GM23338 (cell line): ENCODE results near the gene OTOG. TPM values are rescaled to one million over a fixed set of nuclear protein-coding genes. Genes with fewer than 3 reads are reported as not detected.

Source experiments
- ATAC-seq: fragments of 200-7000 bp; cut with Tn5 transposase; 3 replicates; pipeline ENCODE4 v1.9.1; 2020
- DNase-seq: peaks from one replicate; pipeline ENCODE4 v3.0.0-alpha.2; 2015; ENCODE audit warnings: low spot score
- H2AFZ ChIP-seq: fragments of 200-600 bp; sonication (generic); 2 replicates; pipeline ENCODE4 v1.8.0; 2016; ENCODE audit warnings: antibody characterized with exemption, mild to moderate bottlenecking, moderate library complexity
- H3F3A ChIP-seq: fragments of 200-600 bp; sonication (generic); replicated peaks from 2 replicates; pipeline ENCODE4 v1.8.0; 2017; ENCODE audit warnings: antibody characterized with exemption, mixed run types, low read depth
- H3K27ac ChIP-seq: fragments of 200-600 bp; sonication (generic); 2 replicates; pipeline ENCODE4 v1.6.1; 2016; ENCODE audit warnings: low read depth
- H3K27me3 ChIP-seq: fragments of 200-600 bp; sonication (generic); 2 replicates; pipeline ENCODE4 v1.8.0; 2016; ENCODE audit warnings: mild to moderate bottlenecking, mixed run types, moderate library complexity; ENCODE audit not compliant: insufficient read depth
- H3K36me3 ChIP-seq: fragments of 200-600 bp; sonication (generic); 2 replicates; pipeline ENCODE4 v1.8.0; 2016; ENCODE audit warnings: mild to moderate bottlenecking; ENCODE audit not compliant: insufficient read depth
- H3K4me1 ChIP-seq: fragments of 200-600 bp; sonication (generic); 2 replicates; pipeline ENCODE4 v1.8.0; 2016; ENCODE audit warnings: mild to moderate bottlenecking, moderate library complexity; ENCODE audit not compliant: insufficient read depth
- H3K4me2 ChIP-seq: fragments of 200-600 bp; sonication (generic); 2 replicates; pipeline ENCODE4 v1.7.1; 2017; ENCODE audit warnings: mixed run types
- H3K4me3 ChIP-seq: fragments of 200-600 bp; sonication (generic); 2 replicates; pipeline ENCODE4 v1.6.1; 2016; ENCODE audit warnings: mixed run types
- H3K79me2 ChIP-seq: fragments of 200-600 bp; sonication (generic); replicated peaks from 2 replicates; pipeline ENCODE4 v1.8.0; 2017; ENCODE audit warnings: mild to moderate bottlenecking; ENCODE audit not compliant: insufficient read depth
- H3K9me2 ChIP-seq: fragments of 200-600 bp; sonication (generic); 2 replicates; pipeline ENCODE4 v1.8.0; 2017; ENCODE audit not compliant: insufficient read depth
- H4K20me1 ChIP-seq: fragments of 200-600 bp; sonication (generic); replicated peaks from 2 replicates; pipeline ENCODE4 v1.8.0; 2017; ENCODE audit warnings: mild to moderate bottlenecking; ENCODE audit not compliant: insufficient read depth
- H3K27ac Mint-ChIP-seq: 2 replicates; pipeline ENCODE4 v1.8.0; 2020; ENCODE audit warnings: inconsistent platforms, mild to moderate bottlenecking, moderate library complexity, mixed read lengths
- H3K27me3 Mint-ChIP-seq: 3 replicates; pipeline ENCODE4 v1.8.0; 2022; ENCODE audit warnings: low read depth, mild to moderate bottlenecking, moderate library complexity, mixed read lengths, inconsistent platforms; ENCODE audit not compliant: insufficient read depth, poor library complexity
- H3K36me3 Mint-ChIP-seq: 3 replicates; pipeline ENCODE4 v1.8.0; 2021; ENCODE audit warnings: low read depth, mild to moderate bottlenecking, inconsistent platforms, moderate library complexity, mixed read lengths
- H3K4me1 Mint-ChIP-seq: 3 replicates; pipeline ENCODE4 v1.8.0; 2020; ENCODE audit warnings: mild to moderate bottlenecking, inconsistent platforms, mixed read lengths
- H3K4me3 Mint-ChIP-seq: 3 replicates; pipeline ENCODE4 v1.8.0; 2021; ENCODE audit warnings: moderate library complexity, mild to moderate bottlenecking, inconsistent platforms, mixed read lengths
- H3K9me3 Mint-ChIP-seq: 3 replicates; pipeline ENCODE4 v1.8.0; 2020; ENCODE audit warnings: moderate library complexity, mild to moderate bottlenecking, inconsistent platforms, mixed read lengths
- CTCF ChIP-seq, 2 experiments: fragments of 200-600 bp in 1 of 2; sonication (generic) in 1 of 2; conservative IDR thresholded peaks; 2 replicates each; pipeline versions ENCODE4 v1.5.1 to v1.6.1; 2016 to 2017; ENCODE audit warnings: antibody characterized with exemption in 2 of 2, low read depth in 2 of 2, mild to moderate bottlenecking in 2 of 2, moderate library complexity in 1 of 2
- JUNB ChIP-seq: IDR thresholded peaks from one replicate; pipeline ENCODE4 v1.6.1; 2016; ENCODE audit warnings: antibody characterized with exemption; ENCODE audit not compliant: unreplicated experiment
- REST ChIP-seq: IDR thresholded peaks from one replicate; pipeline ENCODE4 v1.6.1; 2018; ENCODE audit warnings: antibody characterized with exemption; ENCODE audit not compliant: unreplicated experiment
- ZNF114 ChIP-seq: fragments of 250-450 bp; sonication (Bioruptor Pico); IDR thresholded peaks from 2 replicates; pipeline ENCODE4 v1.5.0; 2020; ENCODE audit warnings: mild to moderate bottlenecking, moderate library complexity
- ZNF331 ChIP-seq: fragments of 250-450 bp; sonication (Bioruptor Pico); IDR thresholded peaks from 2 replicates; pipeline ENCODE4 v1.5.0; 2020; ENCODE audit warnings: low read depth, mild to moderate bottlenecking, moderate library complexity
- polyA plus RNA-seq: library from polyadenylated mRNA; unstranded; fragments of >200 nt; fragmentation: Nextera tagmentation; extraction: Ambion mirVana; gene quantifications from 2 replicates; pipeline ENCODE4 v1.2.1, GENCODE V29; 2016
- total RNA-seq: library from RNA; depleted of rRNA; stranded (reverse); fragments of >200 nt; shearing (Covaris generic); gene quantifications from 2 replicates; pipeline ENCODE4 v1.2.3, GENCODE V29; 2014
- TF ChIP-seq, protein P1 (sequence below): fragments of 250-450 bp; sonication (Bioruptor Pico); IDR thresholded peaks from 2 replicates; pipeline ENCODE4 v1.5.0; 2020; ENCODE audit warnings: mild to moderate bottlenecking, moderate library complexity

The OTOG gene
- total and polyA plus RNA-seq, 2 experiments from 2014 or later: 0.40 to 0.52 TPM

GRCh38 chr11:17631702-17632365, 84.8 kb downstream of the OTOG start:
- H3K4me1 ChIP-seq: no peaks in the 10 kb centered on the region
- H3K27ac ChIP-seq: no peak overlapping the region
- no peak overlapping the region for H3K4me3 ChIP-seq
- H3K27me3 ChIP-seq: no peaks in the 10 kb centered on the region
- Mint-ChIP-seq H3K27ac (no peak overlapping the region), H3K9me3 (no peaks in the 10 kb centered on the region), H3K4me1 (no peaks in the 10 kb centered on the region), H3K4me3 (no peak overlapping the region), H3K36me3 (no peaks in the 10 kb centered on the region), H3K27me3 (peaks cover 3% of the 10 kb centered on the region)
- TF ChIP-seq CTCF (conservative IDR thresholded peaks at IDR 0.05; ENCODE audit: low read depth in 2 of 2) (peak in 1 of 2 experiments; percentile 17; a peak in 1 of 4 replicates), ZNF331 (CRISPR knock-in tag) (no peak), REST (no peak)
- peaks cover 6% of the 10 kb centered on the region; the same call in 1 of the 2 replicates for H4K20me1 ChIP-seq
- ATAC-seq: peak; percentile 41; the same call in 2 of the 3 replicates
- H3K4me2 ChIP-seq: no peak overlapping the region
- H2AFZ ChIP-seq: no peak overlapping the region
- no peaks in the 10 kb centered on the region for H3K36me3 ChIP-seq
- no peaks in the 10 kb centered on the region for H3K79me2 ChIP-seq
- H3K9me2 ChIP-seq: no peaks in the 10 kb centered on the region
- peak; percentile 19 for DNase-seq
- H3F3A ChIP-seq: no peaks in the 10 kb centered on the region

DNA sequence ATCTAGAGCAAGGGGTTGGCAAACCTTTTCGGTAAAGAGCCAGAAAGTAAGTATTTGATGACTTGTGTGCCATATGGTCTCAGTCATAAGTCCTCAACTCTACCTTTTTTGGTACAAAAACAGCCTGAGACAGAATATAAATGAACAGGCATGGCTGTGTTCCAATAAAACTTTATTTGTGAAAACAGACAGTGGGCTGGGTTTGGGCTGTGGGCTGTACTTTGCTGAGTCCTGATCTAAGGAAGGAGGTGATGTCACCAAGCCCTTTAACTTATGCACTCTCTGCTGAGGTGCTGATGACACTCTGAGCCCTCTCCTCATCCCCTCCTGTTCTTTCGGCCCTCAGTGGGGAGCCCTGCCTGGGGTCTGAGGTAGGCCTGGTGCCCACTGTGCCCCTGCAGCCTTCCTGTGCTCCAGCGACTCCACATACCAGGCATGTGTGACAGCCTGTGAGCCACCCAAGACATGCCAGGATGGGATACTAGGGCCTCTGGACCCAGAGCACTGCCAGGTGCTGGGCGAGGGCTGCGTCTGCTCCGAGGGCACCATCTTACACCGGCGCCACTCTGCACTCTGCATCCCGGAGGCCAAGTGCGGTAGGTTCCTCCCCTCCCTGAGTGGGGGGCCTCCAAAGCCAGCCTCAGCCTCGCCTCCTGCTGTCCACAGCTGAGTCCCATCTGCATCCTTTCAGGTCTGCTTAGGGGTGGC, 86.4 kb downstream of the OTOG start:
- Histone ChIP-seq H3K9me2 (no peaks in the 10 kb centered on the region), H4K20me1 (peaks cover 6% of the 10 kb centered on the region; the same call in 1 of the 2 replicates), H3K4me3 (no peak overlapping the region), H3K4me1 (no peaks in the 10 kb centered on the region), H3K36me3 (no peaks in the 10 kb centered on the region), H3F3A (no peaks in the 10 kb centered on the region), H3K4me2 (no peak overlapping the region), H2AFZ (no peak overlapping the region), H3K79me2 (no peaks in the 10 kb centered on the region), H3K27me3 (no peaks in the 10 kb centered on the region), H3K27ac (no peak overlapping the region)
- DNase-seq (no peak), ATAC-seq (peak; percentile 46)
- H3K27me3 Mint-ChIP-seq: peaks cover 3% of the 10 kb centered on the region
- no peaks in the 10 kb centered on the region for H3K36me3 Mint-ChIP-seq
- no peak overlapping the region for H3K4me3 Mint-ChIP-seq
- H3K27ac Mint-ChIP-seq: no peak overlapping the region
- no peaks in the 10 kb centered on the region for H3K9me3 Mint-ChIP-seq
- no peaks in the 10 kb centered on the region for H3K4me1 Mint-ChIP-seq
- TF ChIP-seq, protein P1, sequence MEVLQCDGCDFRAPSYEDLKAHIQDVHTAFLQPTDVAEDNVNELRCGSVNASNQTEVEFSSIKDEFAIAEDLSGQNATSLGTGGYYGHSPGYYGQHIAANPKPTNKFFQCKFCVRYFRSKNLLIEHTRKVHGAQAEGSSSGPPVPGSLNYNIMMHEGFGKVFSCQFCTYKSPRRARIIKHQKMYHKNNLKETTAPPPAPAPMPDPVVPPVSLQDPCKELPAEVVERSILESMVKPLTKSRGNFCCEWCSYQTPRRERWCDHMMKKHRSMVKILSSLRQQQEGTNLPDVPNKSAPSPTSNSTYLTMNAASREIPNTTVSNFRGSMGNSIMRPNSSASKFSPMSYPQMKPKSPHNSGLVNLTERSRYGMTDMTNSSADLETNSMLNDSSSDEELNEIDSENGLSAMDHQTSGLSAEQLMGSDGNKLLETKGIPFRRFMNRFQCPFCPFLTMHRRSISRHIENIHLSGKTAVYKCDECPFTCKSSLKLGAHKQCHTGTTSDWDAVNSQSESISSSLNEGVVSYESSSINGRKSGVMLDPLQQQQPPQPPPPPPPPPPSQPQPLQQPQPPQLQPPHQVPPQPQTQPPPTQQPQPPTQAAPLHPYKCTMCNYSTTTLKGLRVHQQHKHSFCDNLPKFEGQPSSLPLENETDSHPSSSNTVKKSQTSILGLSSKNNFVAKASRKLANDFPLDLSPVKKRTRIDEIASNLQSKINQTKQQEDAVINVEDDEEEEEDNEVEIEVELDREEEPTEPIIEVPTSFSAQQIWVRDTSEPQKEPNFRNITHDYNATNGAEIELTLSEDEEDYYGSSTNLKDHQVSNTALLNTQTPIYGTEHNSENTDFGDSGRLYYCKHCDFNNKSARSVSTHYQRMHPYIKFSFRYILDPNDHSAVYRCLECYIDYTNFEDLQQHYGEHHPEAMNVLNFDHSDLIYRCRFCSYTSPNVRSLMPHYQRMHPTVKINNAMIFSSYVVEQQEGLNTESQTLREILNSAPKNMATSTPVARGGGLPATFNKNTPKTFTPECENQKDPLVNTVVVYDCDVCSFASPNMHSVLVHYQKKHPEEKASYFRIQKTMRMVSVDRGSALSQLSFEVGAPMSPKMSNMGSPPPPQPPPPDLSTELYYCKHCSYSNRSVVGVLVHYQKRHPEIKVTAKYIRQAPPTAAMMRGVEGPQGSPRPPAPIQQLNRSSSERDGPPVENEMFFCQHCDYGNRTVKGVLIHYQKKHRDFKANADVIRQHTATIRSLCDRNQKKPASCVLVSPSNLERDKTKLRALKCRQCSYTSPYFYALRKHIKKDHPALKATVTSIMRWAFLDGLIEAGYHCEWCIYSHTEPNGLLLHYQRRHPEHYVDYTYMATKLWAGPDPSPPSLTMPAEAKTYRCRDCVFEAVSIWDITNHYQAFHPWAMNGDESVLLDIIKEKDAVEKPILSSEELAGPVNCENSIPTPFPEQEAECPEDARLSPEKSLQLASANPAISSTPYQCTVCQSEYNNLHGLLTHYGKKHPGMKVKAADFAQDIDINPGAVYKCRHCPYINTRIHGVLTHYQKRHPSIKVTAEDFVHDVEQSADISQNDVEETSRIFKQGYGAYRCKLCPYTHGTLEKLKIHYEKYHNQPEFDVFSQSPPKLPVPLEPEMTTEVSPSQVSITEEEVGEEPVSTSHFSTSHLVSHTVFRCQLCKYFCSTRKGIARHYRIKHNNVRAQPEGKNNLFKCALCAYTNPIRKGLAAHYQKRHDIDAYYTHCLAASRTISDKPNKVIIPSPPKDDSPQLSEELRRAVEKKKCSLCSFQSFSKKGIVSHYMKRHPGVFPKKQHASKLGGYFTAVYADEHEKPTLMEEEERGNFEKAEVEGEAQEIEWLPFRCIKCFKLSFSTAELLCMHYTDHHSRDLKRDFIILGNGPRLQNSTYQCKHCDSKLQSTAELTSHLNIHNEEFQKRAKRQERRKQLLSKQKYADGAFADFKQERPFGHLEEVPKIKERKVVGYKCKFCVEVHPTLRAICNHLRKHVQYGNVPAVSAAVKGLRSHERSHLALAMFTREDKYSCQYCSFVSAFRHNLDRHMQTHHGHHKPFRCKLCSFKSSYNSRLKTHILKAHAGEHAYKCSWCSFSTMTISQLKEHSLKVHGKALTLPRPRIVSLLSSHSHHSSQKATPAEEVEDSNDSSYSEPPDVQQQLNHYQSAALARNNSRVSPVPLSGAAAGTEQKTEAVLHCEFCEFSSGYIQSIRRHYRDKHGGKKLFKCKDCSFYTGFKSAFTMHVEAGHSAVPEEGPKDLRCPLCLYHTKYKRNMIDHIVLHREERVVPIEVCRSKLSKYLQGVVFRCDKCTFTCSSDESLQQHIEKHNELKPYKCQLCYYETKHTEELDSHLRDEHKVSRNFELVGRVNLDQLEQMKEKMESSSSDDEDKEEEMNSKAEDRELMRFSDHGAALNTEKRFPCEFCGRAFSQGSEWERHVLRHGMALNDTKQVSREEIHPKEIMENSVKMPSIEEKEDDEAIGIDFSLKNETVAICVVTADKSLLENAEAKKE (CRISPR knock-in tag): no peak
- no peak for TF ChIP-seq ZNF114 (CRISPR knock-in tag)
- TF ChIP-seq JUNB: no peak
- TF ChIP-seq ZNF331 (CRISPR knock-in tag): no peak
